Measurements from ENCODE around the gene SREBF1. TPM values are rescaled to one million over a fixed set of nuclear protein-coding genes. Genes with fewer than 3 reads are reported as not detected.

SREBF1 gene
- total and polyA plus RNA-seq, 2 of the 4 experiments (the other 2 are of a cell fraction) = 3.4 to 20.4 TPM

- no peak overlapping the region for H2AK9ac ChIP-seq (replicated peaks; ENCODE audit: low read depth, low read length, poor library complexity)
- H3K4me1 ChIP-seq (ENCODE audit: control insufficient read depth, insufficient read depth, low read length) = peaks cover 17% of the 10 kb centered on the region
- ATAC-seq (ENCODE audit: low read depth) (no peak), DNase-seq (no peak)
- H2BK15ac ChIP-seq (ENCODE audit: low read depth, low read length) = no peak overlapping the region
- ChIA-PET CTCF (no interaction called here), POLR2A (ENCODE audit: unreplicated experiment) (no interaction called here)
- H3K9me3 ChIP-seq (ENCODE audit: control insufficient read depth, insufficient read depth, low read length) = no peaks in the 10 kb centered on the region
- WGBS, 2 experiments (ENCODE audit: extremely low coverage in 2 of 2, insufficient read length in 1 of 2) = 86% methylated on average over 12 of the region's 20 CpGs; no CpG with 5 or more reads in 1 of the 2 experiments
- peaks cover 58% of the 10 kb centered on the region for H4K20me1 ChIP-seq (ENCODE audit: insufficient read depth, low read length)
- H3K9me1 ChIP-seq (ENCODE audit: insufficient read depth, low read length) = peaks cover 7% of the 10 kb centered on the region; the same call in 1 of the 2 replicates
- TF ChIP-seq MXI1 (IDR thresholded peaks at IDR 0.05; ENCODE audit: borderline replicate concordance, low read depth, low read length) = no peak
- no peak for TF ChIP-seq FOS (IDR thresholded peaks at IDR 0.05; ENCODE audit: low read depth, low read length)
- TF ChIP-seq RCOR1 (IDR thresholded peaks at IDR 0.05; ENCODE audit: insufficient replicate concordance, low read length) = no peak
- TF ChIP-seq, protein P1, sequence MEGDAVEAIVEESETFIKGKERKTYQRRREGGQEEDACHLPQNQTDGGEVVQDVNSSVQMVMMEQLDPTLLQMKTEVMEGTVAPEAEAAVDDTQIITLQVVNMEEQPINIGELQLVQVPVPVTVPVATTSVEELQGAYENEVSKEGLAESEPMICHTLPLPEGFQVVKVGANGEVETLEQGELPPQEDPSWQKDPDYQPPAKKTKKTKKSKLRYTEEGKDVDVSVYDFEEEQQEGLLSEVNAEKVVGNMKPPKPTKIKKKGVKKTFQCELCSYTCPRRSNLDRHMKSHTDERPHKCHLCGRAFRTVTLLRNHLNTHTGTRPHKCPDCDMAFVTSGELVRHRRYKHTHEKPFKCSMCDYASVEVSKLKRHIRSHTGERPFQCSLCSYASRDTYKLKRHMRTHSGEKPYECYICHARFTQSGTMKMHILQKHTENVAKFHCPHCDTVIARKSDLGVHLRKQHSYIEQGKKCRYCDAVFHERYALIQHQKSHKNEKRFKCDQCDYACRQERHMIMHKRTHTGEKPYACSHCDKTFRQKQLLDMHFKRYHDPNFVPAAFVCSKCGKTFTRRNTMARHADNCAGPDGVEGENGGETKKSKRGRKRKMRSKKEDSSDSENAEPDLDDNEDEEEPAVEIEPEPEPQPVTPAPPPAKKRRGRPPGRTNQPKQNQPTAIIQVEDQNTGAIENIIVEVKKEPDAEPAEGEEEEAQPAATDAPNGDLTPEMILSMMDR (conservative IDR thresholded peaks at IDR 0.05; ENCODE audit: low read depth, low read length) = no peak
- TF ChIP-seq CEBPB (IDR thresholded peaks at IDR 0.05; ENCODE audit: low read depth, low read length) = no peak
- no peak for TF ChIP-seq POLR2A (IDR thresholded peaks at IDR 0.05; ENCODE audit: low read depth, low read length)
- TF ChIP-seq NFE2L2 (IDR thresholded peaks at IDR 0.05; ENCODE audit: low read depth, low read length) = no peak
- intact Hi-C loops (cut with micrococcal nuclease) = no loop called here
- H4K5ac ChIP-seq (ENCODE audit: low read depth, low read length) = no peak overlapping the region
- peaks cover 3 to 34% of the 10 kb centered on the region in 2 experiments; a peak in 2 of 4 replicates for H3K79me1 ChIP-seq (ENCODE audit: low read depth in 1 of 2, low read length in 2 of 2)
- no peak overlapping the region for H2BK20ac ChIP-seq (ENCODE audit: low read depth, low read length)
- no peak overlapping the region for H3K14ac ChIP-seq (replicated peaks; ENCODE audit: low read depth, low read length)
- peaks cover 70% of the 10 kb centered on the region for H3K36me3 ChIP-seq (ENCODE audit: control insufficient read depth, insufficient read depth, low read length)
- no peak overlapping the region for H2BK120ac ChIP-seq (ENCODE audit: low read depth, low read length)
- no peak overlapping the region for H4K8ac ChIP-seq (ENCODE audit: low read depth in 2 of 2, low read length in 2 of 2)
- no peak overlapping the region for H3K4me3 ChIP-seq (ENCODE audit: insufficient read depth, low read depth, low read length)
- in situ Hi-C loops (cut with MboI; ENCODE audit: low sequenced_read_pairs) = no loop called here
- H3K18ac ChIP-seq (ENCODE audit: low read depth, low read length) = no peak overlapping the region
- H2AFZ ChIP-seq (replicated peaks; ENCODE audit: low read length, poor library complexity) = no peak overlapping the region
- no TSS peak for BruUV-seq (replicated peaks)
- H3K4ac ChIP-seq (ENCODE audit: low read depth, low read length) = no peak overlapping the region
- no peak overlapping the region for H3K27ac ChIP-seq (ENCODE audit: insufficient read depth, low read length)
- no peak overlapping the region for H3K4me2 ChIP-seq (ENCODE audit: low read depth, low read length)
- no peak overlapping the region for H3K23ac ChIP-seq (ENCODE audit: low read depth, low read length)
- no peak overlapping the region for H3K9ac ChIP-seq (ENCODE audit: low read depth, low read length)
- no peak overlapping the region for H4K91ac ChIP-seq (ENCODE audit: insufficient read depth, low read depth, low read length)
- H2BK5ac ChIP-seq (ENCODE audit: low read depth, low read length, poor library complexity, severe bottlenecking) = no peak overlapping the region
- H3K56ac ChIP-seq (ENCODE audit: extremely low read depth, insufficient read depth, low read length) = no peak overlapping the region
- H2AK5ac ChIP-seq (ENCODE audit: low read depth, low read length) = no peak overlapping the region
- dilution Hi-C loops (cut with HindIII; ENCODE audit: low sequenced_read_pairs, unreplicated experiment) = no loop called here
- no peaks in the 10 kb centered on the region for H3K27me3 ChIP-seq (ENCODE audit: control insufficient read depth, insufficient read depth, low read length)
Measured at GRCh38 chr17:17814162-17815061, 22.4 kb downstream of the SREBF1 start.

Data from IMR-90 (cell line).